ENCODE measurements around the gene LUC7L3. TPM values are rescaled to one million over a fixed set of nuclear protein-coding genes. Genes with fewer than 3 reads are reported as not detected.

LUC7L3 gene
- total RNA-seq, 3 donors from 2014 or later, result 91.0 to 122 (median 114) TPM

GRCh38 chr17:50763716-50764475 is 44.5 kb downstream of the LUC7L3 start:
- Histone ChIP-seq H3K4me1 (ENCODE audit: low read depth) (peaks cover 31% of the 10 kb centered on the region), H3K36me3 (ENCODE audit: low read depth) (no peaks in the 10 kb centered on the region), H3K9me3 (no peaks in the 10 kb centered on the region), H3K4me3 (no peak overlapping the region)
- ATAC-seq (no peak), DNase-seq (peak in 1 of 3 donors; percentile 71)
- intact Hi-C loops (cut with DNase I, micrococcal nuclease), result no loop called here
- TF ChIP-seq, protein P1, sequence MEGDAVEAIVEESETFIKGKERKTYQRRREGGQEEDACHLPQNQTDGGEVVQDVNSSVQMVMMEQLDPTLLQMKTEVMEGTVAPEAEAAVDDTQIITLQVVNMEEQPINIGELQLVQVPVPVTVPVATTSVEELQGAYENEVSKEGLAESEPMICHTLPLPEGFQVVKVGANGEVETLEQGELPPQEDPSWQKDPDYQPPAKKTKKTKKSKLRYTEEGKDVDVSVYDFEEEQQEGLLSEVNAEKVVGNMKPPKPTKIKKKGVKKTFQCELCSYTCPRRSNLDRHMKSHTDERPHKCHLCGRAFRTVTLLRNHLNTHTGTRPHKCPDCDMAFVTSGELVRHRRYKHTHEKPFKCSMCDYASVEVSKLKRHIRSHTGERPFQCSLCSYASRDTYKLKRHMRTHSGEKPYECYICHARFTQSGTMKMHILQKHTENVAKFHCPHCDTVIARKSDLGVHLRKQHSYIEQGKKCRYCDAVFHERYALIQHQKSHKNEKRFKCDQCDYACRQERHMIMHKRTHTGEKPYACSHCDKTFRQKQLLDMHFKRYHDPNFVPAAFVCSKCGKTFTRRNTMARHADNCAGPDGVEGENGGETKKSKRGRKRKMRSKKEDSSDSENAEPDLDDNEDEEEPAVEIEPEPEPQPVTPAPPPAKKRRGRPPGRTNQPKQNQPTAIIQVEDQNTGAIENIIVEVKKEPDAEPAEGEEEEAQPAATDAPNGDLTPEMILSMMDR (IDR thresholded peaks at IDR 0.05), result no peak

GRCh38 chr17:50764734-50765149 is 45.3 kb downstream of the LUC7L3 start:
- Histone ChIP-seq H3K36me3 (ENCODE audit: low read depth) (no peaks in the 10 kb centered on the region), H3K9me3 (no peaks in the 10 kb centered on the region), H3K4me1 (ENCODE audit: low read depth) (peaks cover 31% of the 10 kb centered on the region), H3K4me3 (no peak overlapping the region)
- no peak for ATAC-seq
- no peak for DNase-seq
- intact Hi-C loops (cut with DNase I, micrococcal nuclease), result no loop called here
- TF ChIP-seq, protein P1 (IDR thresholded peaks at IDR 0.05), result no peak

GRCh38 chr17:50765454-50766221 is 46.2 kb downstream of the LUC7L3 start:
- ATAC-seq (peak; percentile 47), DNase-seq (peak; percentile 77 to 81 (median 80))
- Histone ChIP-seq H3K4me1 (ENCODE audit: low read depth) (peaks cover 31% of the 10 kb centered on the region), H3K9me3 (no peaks in the 10 kb centered on the region), H3K4me3 (no peak overlapping the region), H3K36me3 (ENCODE audit: low read depth) (no peaks in the 10 kb centered on the region)
- intact Hi-C loops (cut with DNase I, micrococcal nuclease), result no loop called here
- TF ChIP-seq, protein P1 (IDR thresholded peaks at IDR 0.05), result no peak

GRCh38 chr17:50766222-50767023 is 47.0 kb downstream of the LUC7L3 start:
- no peaks in the 10 kb centered on the region for H3K36me3 ChIP-seq (ENCODE audit: low read depth)
- peak in 2 of 3 donors; percentile 50 to 65 for DNase-seq
- no peak overlapping the region for H3K4me3 ChIP-seq
- H3K4me1 ChIP-seq (ENCODE audit: low read depth), result peaks cover 31% of the 10 kb centered on the region
- intact Hi-C loops (cut with DNase I, micrococcal nuclease), result no loop called here
- peak; percentile 31 for ATAC-seq
- TF ChIP-seq, protein P1 (IDR thresholded peaks at IDR 0.05), result no peak
- H3K9me3 ChIP-seq, result no peaks in the 10 kb centered on the region

DNA sequence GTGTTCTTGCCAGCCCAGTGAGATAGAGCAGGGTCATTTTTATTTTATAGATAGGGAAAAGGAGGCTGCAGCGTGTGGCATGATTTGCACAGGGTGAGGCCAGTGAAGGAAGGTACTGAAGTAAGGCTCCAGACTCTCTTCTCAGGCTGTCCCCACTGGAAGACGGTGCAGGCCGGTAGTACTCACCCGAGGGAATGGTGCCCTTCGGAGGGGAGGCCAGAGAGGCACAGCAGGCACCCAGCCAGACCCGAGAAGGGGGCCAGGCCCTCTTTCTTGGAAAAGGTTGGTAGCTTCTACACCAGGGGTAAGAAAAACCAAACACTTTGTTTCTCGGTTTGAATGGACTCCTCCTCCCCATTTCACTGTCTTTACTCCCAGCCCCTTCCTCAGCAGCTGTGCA is 47.6 kb downstream of the LUC7L3 start:
- peaks cover 31% of the 10 kb centered on the region for H3K4me1 ChIP-seq (ENCODE audit: low read depth)
- TF ChIP-seq, protein P1 (IDR thresholded peaks at IDR 0.05), result no peak
- ATAC-seq (peak; percentile 25), DNase-seq (peak in 2 of 3 donors; percentile 30 to 49)
- no peaks in the 10 kb centered on the region for H3K9me3 ChIP-seq
- H3K4me3 ChIP-seq, result no peak overlapping the region
- intact Hi-C loops (cut with DNase I, micrococcal nuclease), result no loop called here
- H3K36me3 ChIP-seq (ENCODE audit: low read depth), result no peaks in the 10 kb centered on the region
